NCI-H2227 treated with DMSO at 0.1 percent for 48 hours (cell line): ENCODE results near the gene PRMT7.

Experiments used
- DNase-seq: peaks from one replicate; lab custom pipeline; 2025; lab: John Stamatoyannopoulos, UW

PRMT7 gene

GRCh38 chr16:68347605-68348004, 36.8 kb downstream of the PRMT7 start:
- no peak for DNase-seq

DNA sequence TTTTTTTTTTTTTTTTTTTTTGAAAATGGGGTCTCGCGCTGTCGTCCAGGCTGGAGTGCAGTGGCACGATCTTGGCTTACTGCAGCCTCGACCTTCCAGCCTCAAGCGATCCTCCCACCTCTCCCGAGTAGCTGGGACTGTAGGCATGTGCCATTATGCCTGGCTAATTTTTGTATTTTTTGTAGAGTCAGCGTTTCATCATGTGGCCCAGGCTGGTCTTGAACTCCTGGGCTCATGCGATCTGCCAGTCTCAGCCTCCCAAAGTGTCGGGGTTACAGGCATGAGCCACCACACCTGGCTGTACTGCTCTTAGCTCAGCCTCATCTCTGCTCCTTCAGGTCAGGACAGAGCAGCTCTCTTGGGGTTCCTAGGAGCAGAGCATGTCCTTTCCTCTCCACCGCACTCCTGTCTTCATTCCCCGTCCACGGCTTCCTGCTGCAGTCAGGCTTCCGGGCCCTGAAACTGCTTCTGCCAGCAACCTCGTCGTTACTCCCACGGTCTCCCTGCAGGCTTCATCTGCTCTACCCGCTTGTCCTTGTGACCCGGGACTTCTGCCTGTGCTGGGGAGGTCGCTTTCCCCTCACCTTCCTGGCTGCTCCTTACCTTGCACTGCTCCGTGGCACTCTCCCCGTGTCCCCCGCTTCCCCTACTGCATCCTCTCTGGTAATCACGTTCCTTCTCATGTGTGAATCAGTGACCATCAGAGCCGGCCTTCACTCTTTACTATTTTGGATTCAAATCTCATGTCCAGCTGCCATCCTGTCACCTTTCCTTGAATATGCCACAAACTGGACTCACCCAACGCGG, 38.0 kb downstream of the PRMT7 start:
- no peak for DNase-seq

DNA sequence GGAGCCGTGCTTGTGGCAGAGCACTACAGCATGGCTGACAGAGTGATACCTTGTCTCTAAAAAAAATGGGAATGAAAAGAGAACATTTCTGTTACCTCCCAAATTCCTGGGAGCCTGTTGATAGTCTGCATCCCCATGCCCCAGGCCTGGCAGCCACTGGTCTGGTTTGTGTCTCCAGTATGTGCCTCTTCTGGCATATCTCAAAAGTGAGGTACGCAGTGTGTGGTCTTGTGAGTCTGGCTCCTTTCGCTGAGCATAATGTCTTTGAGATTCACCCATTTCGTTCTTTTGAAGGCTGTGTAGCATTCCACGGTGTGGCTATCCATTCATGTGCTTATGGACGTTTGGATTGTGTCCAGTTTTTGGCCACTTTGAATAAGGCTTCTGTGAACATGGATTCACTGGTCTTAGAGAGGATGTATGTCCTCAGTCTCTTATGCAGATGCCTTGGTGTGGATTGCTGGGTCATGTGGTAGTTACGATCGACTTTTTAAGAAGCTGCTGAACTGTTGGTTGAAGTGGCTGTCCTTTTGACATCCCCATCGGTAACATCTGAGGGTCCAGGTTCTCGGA, 39.1 kb downstream of the PRMT7 start:
- DNase-seq = no peak

- no peak for DNase-seq
These were observed 40.1 kb downstream of the PRMT7 start for GRCh38 chr16:68350813-68351350.

GRCh38 chr16:68351463-68351862, 40.6 kb downstream of the PRMT7 start:
- DNase-seq = no peak

- DNase-seq = no peak
These were observed 41.2 kb downstream of the PRMT7 start for GRCh38 chr16:68351991-68352431.

DNA sequence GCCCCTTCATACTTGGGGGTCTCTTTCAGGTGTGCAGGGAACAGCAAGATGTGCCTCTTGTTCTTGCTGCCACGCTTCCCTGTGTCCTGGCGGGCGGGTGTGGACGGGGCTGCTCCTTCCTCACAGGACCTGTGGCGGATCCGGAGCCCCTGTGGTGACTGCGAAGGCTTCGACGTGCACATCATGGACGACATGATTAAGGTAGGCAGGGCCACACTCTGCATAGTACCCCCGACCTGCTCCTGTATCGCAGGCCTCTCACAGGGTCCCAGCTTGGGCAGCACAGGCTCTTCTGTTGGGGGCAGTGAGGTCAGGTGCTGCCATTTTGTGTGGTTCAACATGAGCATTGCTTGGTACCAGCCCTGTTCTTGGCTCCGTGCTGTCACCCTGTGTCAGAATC, 42.5 kb downstream of the PRMT7 start:
- no peak for DNase-seq

- no peak for DNase-seq
These were observed 44.0 kb downstream of the PRMT7 start for GRCh38 chr16:68354816-68355215.

DNA sequence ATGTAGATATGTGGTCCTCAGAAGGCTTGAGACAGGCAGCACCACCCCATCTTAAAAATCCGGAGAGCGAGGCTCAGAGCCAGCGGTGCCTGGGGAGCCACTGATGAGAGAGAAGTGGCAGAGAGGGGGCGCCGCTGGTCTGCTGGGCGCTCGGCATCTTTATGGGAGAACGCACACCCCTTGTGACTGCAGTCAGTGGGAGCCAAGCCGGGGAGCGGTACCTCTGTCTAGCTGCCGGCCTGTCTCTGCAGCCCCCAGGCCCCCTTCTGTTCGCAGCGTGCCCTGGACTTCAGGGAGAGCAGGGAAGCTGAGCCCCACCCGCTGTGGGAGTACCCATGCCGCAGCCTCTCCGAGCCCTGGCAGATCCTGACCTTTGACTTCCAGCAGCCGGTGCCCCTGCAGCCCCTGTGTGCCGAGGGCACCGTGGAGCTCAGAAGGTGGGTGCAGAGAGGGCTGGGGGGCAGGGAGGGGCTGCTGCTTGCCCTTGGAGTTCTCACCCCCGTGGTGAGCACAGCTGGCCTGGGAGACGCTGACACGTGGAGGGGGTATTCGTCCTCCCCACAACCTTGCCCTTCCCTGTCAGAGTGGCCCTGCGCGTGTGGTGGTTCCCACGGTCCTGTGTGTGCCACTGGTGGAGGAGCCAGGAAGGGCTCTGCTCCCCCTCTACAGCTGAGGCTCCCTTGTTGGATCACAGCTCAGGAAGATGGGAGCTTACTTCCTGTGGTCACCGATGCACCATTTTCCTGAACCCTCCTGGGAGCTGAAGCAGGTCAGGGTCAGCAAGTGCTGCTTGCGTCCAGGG, 44.8 kb downstream of the PRMT7 start:
- DNase-seq = no peak

DNA sequence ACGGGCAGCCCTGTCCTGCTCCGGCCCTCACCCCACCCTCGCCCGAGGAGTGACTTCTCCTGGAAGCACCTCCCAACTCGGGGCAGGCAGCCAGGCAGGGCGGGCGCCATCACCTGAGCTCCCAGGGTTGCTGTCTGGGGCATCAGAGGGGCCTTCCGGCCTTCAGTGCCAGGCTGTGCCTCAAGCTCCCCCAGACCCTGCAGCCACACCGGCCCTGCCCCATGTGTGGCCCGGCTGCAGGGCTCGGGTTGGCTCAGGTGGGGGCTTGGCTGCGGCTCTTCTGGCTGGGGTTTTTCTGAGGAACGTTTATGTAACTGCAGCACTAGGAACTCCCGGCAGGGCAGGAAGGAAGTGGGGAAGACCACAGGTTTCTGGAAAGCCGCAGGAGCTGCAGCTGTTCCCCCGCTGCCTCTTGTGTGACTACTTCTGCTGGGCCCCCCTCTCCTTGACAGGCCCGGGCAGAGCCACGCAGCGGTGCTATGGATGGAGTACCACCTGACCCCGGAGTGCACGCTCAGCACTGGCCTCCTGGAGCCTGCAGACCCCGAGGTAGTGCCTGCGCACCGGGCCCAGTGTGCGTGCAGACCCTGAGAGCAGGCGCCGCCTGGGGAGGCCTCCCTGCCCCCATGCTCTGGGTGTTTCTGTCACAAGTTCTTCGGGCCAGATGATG, 45.6 kb downstream of the PRMT7 start:
- DNase-seq = no peak

DNA sequence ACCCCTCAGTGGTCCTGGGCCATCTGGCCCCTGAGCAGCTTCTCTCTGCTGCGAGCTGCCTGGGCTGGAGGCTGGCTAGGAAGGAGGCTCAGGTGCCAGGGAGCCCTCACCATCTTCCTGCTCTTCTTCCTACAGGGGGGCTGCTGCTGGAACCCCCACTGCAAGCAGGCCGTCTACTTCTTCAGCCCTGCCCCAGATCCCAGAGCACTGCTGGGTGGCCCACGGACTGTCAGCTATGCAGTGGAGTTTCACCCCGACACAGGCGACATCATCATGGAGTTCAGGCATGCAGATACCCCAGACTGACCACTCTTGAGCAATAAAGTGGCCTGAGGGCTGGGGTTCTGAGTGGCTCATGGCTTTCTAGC, 46.1 kb downstream of the PRMT7 start:
- no peak for DNase-seq

DNA sequence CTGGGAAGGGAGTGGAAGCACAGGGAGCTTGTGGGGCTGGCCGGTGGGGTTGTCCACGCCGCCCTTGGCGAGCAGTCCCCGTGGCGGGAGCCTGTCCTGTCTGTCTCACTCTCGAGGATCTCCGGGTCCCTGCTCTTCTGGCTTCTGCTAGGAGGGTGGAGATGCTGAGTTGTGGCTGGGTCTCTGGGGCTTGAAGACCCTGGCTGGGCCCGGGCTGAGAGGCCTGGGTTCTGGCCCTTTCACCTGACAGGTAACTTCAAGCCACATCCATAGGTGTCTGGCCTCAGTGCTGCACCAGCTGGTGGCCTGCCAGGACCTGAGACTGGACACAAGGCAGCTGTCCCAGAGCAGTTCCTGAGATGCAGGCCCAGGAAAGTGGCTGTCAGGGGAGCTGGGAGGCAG, 46.7 kb downstream of the PRMT7 start:
- DNase-seq = no peak

DNA sequence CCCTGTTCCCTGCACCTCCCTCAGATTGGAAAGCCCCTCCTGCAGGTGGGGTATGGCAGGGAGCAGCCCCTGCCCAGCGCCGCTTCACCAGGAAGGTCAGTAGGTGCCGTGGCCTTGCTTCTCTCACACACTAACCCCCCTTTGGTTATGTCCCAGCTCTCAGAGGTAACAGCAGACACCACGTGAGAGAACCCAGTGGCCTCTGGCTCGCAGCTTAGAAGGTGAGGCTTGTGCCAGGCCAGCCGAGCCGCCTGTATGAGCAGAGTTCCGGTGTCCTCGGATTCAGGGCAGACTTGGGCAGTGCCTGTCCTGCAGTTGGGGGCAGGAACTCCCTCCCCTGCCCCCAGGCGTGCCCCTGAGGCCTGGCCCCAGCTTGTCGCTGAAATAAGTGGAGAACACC, 47.1 kb downstream of the PRMT7 start:
- no peak for DNase-seq

DNA sequence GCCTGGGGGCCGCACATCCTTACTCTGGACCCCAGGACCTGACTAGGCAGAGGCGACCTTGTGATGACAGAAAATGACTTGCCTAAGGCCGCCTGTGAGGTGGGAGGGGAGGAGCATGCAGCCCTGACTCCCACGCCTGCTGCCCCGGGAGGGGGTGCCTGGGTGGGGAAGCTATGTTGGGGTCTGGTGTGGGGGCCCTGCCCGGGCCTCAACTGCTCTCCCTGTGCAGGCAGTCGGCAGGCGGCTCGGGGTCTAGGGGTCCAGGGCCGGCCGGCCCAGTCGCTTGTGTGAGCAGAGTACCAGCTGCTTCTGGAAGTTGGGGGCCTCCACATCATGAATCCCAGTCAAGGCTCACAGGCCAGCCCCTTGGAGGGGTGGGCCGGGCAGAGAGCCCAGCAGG, 48.1 kb downstream of the PRMT7 start:
- no peak for DNase-seq

- DNase-seq = no peak
These were observed 48.8 kb downstream of the PRMT7 start for GRCh38 chr16:68359398-68360191.

DNA sequence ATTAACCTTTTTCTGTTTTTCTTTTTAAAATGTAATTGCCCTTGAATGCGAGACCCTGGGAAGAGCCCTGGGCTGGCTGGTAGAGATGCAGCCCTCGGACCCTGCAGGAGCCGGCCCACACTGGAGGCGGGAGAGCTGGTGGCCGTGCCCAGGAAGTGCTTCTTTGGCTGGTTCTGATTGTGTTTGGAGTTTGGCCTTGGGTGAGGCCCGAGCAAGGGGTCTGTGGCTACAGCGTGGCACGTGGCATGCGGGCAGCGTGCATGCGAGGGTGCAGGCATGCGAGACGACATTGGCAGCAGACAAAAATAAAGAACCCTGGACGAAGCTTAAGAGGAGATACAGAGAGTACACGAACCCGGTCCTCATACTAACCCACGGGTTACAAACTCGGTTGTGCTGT, 49.7 kb downstream of the PRMT7 start:
- DNase-seq = no peak

GRCh38 chr16:68360956-68361355, 50.1 kb downstream of the PRMT7 start:
- DNase-seq = no peak

DNA sequence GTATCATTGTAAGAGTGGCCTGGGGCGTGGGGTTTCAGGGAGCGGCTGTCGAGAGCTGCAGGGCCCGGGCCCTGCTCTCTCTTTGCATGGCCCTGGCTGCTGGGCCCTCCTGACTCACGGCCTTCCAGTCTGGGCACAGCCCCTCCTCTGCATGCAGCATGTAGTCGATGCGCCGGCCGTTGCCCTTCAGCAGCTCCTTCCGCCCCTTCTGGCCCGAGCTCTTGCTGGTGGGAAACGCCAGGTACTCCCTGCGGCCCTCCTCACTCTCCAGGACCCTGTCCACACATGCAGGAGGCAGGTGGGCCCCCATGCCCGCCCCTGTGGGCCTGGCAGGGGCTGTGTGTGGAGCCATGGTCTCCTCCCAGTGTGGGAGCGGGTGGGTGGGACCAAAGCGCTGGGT, 50.7 kb downstream of the PRMT7 start:
- DNase-seq = no peak

- no peak for DNase-seq
These were observed 51.6 kb downstream of the PRMT7 start for GRCh38 chr16:68362262-68362913.

DNA sequence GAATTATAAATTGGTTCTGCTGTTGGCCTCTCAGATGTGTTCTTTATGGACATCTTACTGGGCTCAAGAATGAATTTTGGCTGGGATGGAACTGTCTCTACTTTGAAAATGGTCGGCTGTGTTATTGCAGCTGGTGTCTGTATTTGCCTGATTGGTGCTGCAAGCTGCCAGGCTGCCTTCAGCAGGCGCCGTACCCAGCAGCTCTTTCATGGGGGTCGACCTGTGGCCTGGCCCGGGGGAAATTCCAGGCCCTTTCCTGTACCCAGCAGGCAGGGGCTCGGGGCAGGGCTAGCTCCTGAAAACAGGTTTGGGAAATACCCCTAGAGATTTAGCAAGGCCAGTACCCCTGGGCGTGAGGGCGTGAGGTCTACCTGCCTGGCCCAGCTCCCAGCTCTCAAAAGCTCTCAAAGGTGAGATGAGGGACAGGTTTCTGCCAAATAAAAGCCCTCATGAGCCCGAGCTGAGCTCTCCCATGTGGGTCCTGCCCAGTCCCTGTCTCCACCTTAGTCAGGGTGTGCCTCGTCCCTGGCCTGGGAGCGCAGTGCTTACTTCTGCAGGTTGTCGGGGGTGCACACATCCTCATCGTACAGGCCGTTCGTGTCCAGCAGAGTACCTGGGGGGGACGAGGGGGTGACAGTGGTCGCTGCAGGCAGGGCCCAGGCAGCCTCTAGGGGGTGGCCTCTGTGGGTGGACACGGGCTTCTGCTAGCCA, 52.3 kb downstream of the PRMT7 start:
- DNase-seq = no peak
